IPS-NIHi11 (cell line): ENCODE data around the gene WNK2.

Source experiments
- DNase-seq: peaks from one replicate; pipeline ENCODE4 v3.0.0; 2012; ENCODE audit warnings: mixed read lengths, low spot score

The WNK2 gene

GRCh38 chr9:93255494-93255867 lies 71.5 kb downstream of the WNK2 start:
- DNase-seq: no peak

- peak; percentile 12 for DNase-seq
Measured at GRCh38 chr9:93255994-93256877, 72.3 kb downstream of the WNK2 start.

DNA sequence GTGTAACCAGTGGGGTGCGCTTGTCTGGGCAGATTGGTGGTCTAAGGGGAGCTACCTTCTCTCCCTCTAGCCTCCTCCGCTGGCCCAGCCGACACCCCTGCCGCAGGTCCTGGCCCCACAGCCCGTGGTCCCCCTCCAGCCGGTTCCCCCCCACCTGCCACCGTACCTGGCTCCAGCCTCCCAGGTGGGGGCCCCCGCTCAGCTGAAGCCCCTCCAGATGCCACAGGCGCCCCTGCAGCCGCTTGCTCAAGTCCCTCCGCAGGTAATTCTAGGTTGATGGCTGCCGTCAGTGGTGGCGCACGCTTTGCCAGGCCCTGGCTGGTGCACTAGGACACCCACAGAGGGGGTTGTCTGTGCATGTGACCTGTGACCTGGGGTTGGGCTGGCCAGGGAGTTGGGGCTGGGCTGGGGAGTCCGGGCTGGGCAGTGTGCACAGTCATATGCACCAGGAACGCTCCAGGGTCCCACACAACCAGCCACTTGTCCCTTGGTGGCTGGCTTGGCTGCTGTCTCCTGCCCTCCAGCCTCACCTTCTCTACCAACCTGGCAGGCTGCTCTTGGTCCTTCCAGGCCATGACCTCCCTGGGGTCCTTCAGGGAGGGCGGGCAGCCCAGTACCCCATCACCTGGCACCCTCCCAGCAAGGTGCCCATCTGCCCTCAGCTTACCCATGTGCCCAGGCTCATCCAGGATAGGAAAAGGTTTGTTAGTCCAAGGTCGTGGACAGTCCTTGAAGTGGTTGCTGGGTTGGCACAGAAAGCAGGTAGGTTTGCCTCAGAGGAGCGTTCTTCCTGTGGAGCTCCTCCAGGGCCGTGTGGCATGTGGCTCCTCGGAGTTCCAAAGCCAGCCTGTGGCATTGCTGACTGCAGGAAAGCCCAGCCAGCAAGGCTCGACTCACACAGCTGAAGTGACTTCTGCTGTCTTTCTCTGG lies 73.2 kb downstream of the WNK2 start:
- peak; percentile 10 for DNase-seq

GRCh38 chr9:93257808-93258331 lies 73.9 kb downstream of the WNK2 start:
- no peak for DNase-seq

GRCh38 chr9:93258419-93258817 lies 74.5 kb downstream of the WNK2 start:
- no peak for DNase-seq

GRCh38 chr9:93258818-93259489 lies 75.0 kb downstream of the WNK2 start:
- DNase-seq: no peak

DNA sequence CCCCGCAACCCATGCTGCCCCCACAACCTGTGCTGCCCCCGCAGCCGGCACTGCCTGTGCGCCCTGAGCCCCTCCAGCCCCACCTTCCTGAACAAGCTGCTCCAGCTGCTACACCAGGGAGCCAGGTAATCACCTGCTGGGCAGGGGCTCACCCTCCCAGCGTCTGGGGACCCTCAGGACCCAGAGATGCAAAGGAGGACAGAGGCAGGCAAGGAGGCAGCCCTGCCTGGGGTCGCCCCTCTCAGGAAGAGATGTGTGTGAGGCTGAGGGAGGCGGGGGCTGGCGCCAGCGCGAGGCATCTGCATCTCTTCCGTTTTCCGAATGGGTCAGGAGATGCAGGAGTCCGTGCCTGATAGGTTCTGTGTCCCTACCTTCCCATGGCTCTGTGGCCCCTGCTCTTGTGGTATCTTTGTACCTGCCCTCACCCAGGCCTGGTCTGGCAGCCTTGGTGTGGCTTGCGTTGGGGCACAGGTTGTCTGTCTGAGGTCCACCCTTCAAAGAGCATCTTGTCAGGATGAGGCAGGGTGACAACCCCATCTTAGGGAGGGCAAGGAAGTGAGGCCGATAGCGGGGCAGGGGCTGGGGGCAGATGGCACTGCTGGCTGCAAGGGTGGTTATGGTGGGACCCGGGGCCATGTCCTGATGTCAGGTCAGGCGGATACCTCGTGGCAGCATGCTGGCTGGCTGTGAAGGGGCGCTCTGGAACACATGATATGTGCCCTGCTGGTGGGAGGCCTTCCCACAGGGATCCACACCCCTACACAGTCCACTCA lies 75.7 kb downstream of the WNK2 start:
- DNase-seq: no peak

- no peak for DNase-seq
Measured at GRCh38 chr9:93260263-93261066, 76.5 kb downstream of the WNK2 start.

DNA sequence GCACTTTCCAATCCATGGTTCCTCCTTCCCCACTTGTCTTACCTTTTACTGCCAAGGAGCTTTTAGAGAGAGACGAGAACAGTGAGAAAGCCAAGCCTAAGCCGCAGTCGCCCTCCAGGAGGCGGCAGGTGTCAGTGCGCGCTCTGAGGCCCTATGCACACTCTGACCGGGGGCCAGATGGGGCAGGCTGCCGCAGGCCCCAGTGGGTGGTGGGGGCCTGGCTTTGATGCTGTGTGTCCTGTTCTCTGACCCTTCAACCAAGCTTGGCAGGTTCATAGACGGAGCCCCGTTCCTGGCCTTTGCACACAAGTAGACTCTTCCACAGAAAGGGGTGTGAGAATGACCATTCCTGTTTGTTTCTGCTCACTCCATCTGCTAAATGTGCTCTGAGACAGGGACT lies 77.3 kb downstream of the WNK2 start:
- no peak for DNase-seq

DNA sequence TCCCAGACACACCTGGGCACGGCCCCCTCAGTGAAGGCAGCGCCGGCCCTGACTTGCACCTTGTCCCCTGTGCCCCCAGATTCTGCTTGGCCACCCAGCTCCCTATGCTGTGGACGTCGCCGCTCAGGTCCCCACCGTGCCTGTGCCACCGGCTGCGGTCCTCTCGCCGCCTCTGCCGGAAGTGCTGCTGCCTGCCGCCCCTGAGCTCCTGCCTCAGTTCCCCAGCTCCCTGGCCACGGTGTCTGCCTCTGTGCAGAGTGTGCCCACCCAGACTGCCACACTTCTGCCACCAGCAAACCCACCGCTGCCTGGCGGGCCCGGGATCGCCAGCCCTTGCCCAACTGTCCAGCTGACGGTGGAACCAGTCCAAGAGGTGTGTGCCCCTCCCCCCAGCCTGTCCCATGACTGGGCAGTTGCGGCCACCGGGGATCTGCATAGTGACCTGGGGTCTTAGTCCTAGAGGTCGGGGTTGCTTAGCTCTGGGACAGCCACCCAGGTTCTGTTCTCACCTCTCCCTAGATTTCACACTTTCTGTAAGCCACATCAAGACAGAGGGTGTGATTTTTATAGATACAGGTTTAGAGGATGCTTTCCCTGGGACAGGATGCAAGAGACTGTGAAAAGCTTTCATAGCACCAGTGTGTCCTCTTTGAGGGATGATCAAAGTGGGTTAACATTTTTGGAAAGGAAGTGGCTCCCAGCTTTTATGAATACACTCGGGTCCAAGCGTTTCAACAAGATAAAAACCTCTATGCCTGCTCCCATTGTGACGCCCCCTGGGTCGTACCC lies 78.0 kb downstream of the WNK2 start:
- no peak for DNase-seq

DNA sequence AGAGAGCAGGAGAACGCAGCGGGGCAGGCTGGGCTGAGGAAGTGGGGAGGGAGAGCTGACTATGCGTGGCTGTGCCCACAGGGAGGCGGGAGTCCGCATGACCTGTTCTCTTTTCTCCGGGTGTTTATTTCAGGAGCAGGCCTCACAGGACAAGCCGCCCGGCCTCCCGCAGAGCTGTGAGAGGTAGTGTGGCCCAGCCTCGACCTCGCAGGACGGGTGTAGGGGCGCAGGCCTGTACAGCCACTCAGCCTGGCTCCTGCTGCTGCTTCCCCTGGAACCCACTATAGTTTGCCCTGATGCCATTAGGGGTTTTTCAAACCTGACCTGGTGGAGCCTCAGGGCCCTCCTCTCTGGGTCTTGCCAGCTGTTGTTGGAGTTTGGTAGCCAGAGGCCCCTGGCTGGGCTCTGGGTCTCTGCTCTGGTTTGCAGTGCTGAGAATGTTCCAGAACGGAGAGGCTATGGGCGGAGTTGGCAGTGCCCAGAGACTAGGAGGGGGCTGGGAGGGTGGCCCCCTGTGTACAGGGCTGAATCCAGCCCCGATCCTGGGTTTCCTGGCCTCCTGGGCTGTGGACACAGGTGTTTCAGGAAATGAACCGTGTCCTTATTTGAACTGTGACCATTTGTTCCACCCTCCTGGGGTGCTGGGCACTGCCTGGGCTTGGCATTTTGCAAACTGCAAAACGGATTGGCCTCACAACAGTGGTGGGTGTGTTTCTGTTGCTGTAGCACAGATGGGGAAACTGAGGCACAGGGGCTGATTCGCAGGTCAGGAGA lies 78.8 kb downstream of the WNK2 start:
- DNase-seq: peak; percentile 17

DNA sequence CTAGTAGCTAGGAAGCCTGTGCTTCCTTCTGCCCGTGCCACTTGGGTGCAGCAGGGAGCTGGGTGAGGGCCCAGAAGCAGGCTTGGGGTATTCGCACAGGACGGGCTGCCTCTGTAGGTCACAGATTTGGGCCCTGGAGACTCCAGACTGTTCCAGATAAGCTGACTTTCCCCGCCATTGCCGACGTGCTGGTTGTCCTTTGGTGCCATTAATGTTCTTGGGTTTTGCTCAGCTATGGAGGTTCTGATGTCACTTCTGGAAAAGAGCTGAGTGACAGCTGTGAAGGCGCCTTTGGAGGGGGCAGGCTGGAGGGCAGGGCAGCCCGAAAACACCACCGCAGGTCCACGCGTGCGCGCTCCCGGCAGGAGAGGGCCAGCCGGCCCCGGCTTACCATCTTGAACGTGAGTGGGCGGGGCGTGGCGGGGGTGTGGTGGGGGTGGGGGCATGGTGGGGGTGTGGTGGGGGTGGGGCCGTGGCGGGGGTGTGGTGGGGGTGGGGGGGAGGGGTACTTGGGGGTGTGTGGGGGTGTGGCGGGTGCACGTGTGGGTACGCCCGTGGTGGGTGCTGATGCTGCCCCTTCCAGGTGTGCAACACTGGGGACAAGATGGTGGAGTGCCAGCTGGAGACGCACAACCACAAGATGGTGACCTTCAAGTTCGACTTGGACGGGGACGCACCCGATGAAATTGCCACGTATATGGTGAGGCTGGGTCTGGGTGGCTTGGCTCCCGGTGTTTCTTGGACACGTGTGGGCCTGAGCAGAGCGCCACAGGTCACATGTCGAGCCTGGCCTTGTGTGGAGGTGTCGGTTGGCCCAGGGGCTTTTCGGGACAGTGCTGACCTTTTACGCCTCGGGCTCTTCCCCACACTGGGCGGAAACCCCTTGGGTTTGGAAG lies 79.6 kb downstream of the WNK2 start:
- DNase-seq: peak; percentile 22

- no peak for DNase-seq
Measured at GRCh38 chr9:93264338-93265125, 80.6 kb downstream of the WNK2 start.

GRCh38 chr9:93265301-93265971 lies 81.5 kb downstream of the WNK2 start:
- no peak for DNase-seq

DNA sequence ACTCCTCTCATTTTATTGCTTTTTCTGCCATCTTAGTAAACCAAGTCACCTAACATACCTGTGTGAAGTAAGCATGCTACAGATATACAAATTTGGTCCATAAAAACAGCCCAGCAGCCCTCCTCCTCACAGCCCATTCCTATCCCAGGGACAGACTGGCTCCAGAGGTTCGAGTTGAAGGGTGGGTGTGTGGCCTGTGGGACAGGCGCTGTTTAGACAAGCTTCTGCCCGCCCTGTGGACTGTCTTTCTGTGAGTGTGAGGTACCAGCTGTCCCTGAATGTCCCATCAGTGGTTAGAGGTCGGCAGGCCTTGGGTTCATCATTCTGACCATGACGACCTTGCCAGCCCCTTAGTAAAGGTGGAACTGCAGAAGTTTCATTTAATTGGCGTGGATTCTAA lies 82.0 kb downstream of the WNK2 start:
- DNase-seq: no peak

DNA sequence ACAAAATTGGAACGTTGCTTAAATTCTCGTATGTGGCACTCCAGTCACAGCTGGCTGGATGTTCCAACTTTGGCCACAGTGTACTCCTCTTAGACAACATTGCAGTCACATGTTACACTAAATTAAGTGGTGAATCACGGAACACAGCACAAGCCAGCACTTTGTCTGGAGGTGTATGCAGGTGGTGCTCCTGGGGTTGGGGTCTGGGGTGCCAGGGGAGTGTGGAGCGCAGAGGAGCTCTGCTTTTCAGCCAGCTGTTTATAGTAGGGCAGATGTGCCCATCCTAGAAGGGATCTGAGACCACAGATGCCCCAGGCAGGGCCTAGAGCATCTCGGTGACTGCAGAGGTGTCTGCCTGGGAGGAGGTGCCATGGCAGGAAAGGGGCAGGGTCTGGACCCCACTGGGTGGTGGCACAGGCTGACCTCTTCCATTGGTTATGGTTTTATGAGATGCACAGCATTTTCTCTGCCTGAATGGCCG lies 82.6 kb downstream of the WNK2 start:
- no peak for DNase-seq
